ENCODE data around the gene KCNH5.

The KCNH5 gene

GRCh38 chr14:62994096-62994495, 51.2 kb downstream of the KCNH5 start:
- no peak for FAIRE-seq

DNA sequence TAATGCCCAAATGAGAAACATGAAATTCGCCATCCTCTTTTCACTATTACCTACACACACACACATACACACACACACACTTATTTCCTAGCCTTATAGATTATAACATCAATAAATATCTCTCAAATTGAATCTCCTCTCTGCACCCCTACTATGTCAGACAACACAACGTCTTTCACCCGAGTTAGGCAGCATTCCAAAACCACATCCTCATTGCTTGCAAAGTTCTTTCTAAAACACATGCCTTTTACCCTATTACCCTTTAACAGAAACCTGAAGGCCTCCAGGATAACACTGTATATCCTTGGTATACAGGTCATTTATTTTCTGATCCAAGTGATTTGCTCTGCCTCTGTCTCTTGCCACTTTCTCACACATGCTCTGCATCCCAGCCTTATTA, 56.3 kb downstream of the KCNH5 start:
- no peak for FAIRE-seq

GRCh38 chr14:62983821-62984220, 61.4 kb downstream of the KCNH5 start:
- no peak for FAIRE-seq

DNA sequence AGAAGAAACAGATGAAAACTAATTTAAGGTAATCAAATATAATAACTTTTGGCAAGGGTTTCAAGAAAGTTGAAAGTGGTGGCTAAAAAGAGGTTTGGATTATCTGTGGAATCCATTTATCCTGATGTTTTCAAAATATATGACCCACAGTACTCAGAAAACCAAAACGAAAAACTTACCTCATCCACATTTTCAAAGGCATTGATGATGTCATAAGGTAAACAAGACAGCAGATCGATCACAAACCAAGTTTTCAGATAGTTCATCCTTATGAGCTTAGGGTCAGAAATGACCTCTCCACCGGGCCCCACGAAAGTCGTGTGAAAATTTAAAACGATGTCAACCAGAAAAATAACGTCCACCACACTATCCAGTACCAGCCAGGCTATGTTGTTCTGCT, 64.6 kb downstream of the KCNH5 start:
- no peak for FAIRE-seq

GRCh38 chr14:62957562-62957961, 87.7 kb downstream of the KCNH5 start:
- no peak for FAIRE-seq

- no peak for FAIRE-seq
Measured at GRCh38 chr14:62956413-62956812, 88.8 kb downstream of the KCNH5 start.

- no peak for FAIRE-seq
Measured at GRCh38 chr14:62954165-62954564, 91.1 kb downstream of the KCNH5 start.

- no peak for FAIRE-seq
Measured at GRCh38 chr14:62952226-62952625, 93.0 kb downstream of the KCNH5 start.

DNA sequence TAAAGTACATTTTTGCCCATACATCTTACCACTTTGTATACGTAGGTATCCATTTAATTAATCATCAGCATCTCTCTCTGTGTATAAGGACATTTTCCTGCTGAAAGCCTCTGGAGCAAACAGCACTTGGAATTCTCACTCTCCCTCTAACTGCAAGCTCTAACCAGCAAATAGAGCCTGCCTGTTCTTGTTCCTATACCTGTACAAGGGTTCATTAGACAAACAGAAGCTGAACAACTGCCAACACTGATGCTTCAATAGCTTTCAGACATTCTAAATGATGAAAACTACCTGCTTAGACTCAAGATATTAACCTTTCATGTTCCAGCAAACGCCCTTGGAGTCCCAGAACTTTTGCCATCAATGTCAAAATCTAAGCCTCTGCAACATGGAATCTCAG, 98.0 kb downstream of the KCNH5 start:
- no peak for FAIRE-seq

GRCh38 chr14:62946221-62946620, 99.0 kb downstream of the KCNH5 start:
- no peak for FAIRE-seq

- no peak for FAIRE-seq
Measured at GRCh38 chr14:62943202-62943601, 102.1 kb downstream of the KCNH5 start.

DNA sequence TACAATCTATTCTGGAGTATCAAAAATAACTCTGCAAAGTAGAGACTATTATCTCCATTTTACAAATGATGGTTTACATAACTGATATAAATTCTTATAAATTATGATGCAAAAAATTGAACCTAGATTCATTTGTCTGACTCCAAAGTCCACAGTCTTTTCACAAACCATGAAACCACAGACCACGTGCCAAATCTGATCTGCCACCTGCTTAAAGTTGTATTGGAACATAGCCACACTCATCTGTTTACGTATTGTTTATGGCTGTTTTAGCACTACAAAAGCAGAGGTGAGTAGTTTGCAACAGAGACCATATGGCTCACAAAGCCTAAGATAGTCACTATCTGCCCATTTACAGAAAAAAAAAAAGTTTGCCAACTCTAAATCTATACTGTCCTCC, 105.3 kb downstream of the KCNH5 start:
- FAIRE-seq = no peak

GRCh38 chr14:62938778-62939177, 106.5 kb downstream of the KCNH5 start:
- no peak for FAIRE-seq

GRCh38 chr14:62934439-62934838, 110.8 kb downstream of the KCNH5 start:
- FAIRE-seq = no peak

- no peak for FAIRE-seq
Measured at GRCh38 chr14:62921466-62921865, 123.8 kb downstream of the KCNH5 start.

GRCh38 chr14:62916551-62916950, 128.7 kb downstream of the KCNH5 start:
- FAIRE-seq = no peak

DNA sequence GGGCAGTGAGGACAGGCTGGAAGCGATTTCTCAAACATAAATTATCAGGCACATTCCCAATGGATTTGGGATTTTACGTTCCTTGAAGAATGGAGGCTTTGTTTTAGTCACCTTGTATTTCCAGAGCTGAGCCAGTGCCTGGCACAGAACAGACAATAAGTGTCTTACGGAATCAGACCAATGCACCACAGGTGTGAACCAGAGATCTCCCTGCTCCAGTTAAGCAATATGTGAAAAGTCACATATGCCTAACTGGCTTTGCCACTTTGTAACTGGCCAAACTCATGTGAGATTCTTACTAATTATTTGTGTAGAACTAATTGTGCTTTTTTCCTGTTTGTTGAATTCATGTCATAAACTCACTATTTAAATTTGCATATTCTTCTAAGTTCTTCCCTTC, 130.4 kb downstream of the KCNH5 start:
- no peak for FAIRE-seq

DNA sequence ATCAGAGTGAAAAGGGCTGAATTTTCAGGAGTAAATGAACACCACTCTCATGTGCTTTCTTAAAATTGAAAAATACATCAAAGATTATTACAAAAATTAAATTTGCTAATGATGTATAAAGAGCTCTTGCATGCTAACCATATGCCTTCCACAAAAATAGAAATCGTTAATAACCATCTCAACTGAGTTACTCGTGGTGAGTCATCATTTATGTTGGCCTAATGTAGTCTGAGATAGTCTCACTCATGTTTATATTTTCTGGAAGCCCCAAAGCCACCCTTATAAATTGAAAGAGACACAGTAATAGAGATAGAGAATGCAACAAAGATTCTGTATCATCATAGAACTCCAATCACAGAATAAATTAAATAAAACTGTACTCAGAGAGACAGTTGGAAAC, 131.2 kb downstream of the KCNH5 start:
- no peak for FAIRE-seq

GRCh38 chr14:62908506-62908905, 136.8 kb downstream of the KCNH5 start:
- no peak for FAIRE-seq

- FAIRE-seq = no peak
Measured at GRCh38 chr14:62905566-62905965, 139.7 kb downstream of the KCNH5 start.

- FAIRE-seq = no peak
Measured at GRCh38 chr14:62897771-62898170, 147.5 kb downstream of the KCNH5 start.

- no peak for FAIRE-seq
Measured at GRCh38 chr14:62896932-62897456, 148.3 kb downstream of the KCNH5 start.

- FAIRE-seq = no peak
Measured at GRCh38 chr14:62894736-62895135, 150.5 kb downstream of the KCNH5 start.

DNA sequence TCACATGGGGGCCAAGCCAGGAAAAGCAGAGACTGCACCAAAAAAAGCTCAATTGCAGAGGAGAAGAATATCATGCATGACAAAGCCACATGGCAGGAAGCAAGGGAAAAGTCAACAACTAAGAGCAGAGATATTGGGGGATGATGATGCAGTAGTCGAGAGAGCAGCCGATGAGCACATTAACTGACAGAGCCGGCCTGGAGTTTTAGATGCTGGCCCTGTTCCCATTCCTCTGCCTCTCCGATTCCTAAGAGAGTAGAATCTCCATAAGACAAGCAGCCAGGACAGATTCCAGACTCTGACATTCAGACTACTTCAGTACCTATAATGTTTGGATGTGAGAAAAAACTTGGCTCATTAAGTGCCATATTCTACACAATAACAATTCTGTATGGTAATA, 155.9 kb downstream of the KCNH5 start:
- FAIRE-seq = no peak

GRCh38 chr14:62886461-62886860, 158.8 kb downstream of the KCNH5 start:
- no peak for FAIRE-seq

DNA sequence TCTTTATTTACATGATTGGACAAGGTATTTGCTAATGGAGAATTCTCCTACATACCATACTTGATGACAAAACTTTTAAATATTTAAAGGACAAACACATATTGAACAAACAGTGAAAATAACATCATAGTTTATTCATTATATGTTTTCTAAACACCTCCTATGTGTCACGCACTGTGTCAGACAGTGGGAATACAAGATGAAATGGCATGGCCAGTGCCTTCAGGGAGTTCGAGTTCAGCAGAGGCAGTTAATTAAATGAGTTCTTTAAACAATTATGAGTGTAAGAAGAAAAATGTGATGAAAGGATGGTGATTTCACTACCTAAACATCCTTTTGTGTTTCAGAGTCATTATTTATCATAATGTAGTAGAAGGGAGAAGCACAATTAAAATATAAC, 159.8 kb downstream of the KCNH5 start:
- no peak for FAIRE-seq

All from TTC549 (cell line).